T-helper 17 cell (primary cell): ENCODE data around the gene LIPE. TPM values are rescaled to one million over a fixed set of nuclear protein-coding genes. Genes with fewer than 3 reads are reported as not detected.
A peak's percentile ranks its signal among the peaks of the same experiment; 100 is the strongest.

ENCODE experiments used
- ATAC-seq: fragments of 150-1000 bp; cut with Tn5 transposase; 2 replicates; pipeline ENCODE4 v1.10.0; 2021; ENCODE audit warnings: mild to moderate bottlenecking, moderate library complexity
- DNase-seq, 3 donors: peaks; one replicate each; pipeline versions ENCODE4 v3.0.0 to v3.0.0-alpha.2; 2020 to 2021
- H3K9me3 ChIP-seq: one replicate; pipeline ENCODE4 v1.7.0; 2013; ENCODE audit warnings: low read length, mild to moderate bottlenecking; ENCODE audit not compliant: control insufficient read depth, poor library complexity, severe bottlenecking
- H3K27ac Mint-ChIP-seq: one replicate; pipeline ENCODE4 v1.8.0; 2022; ENCODE audit warnings: mild to moderate bottlenecking, moderate library complexity, mixed read lengths
- H3K27me3 Mint-ChIP-seq: one replicate; pipeline ENCODE4 v1.8.0; 2022; ENCODE audit warnings: mixed read lengths
- H3K36me3 Mint-ChIP-seq: one replicate; pipeline ENCODE4 v1.8.0; 2022; ENCODE audit warnings: low read depth, mixed read lengths
- H3K4me1 Mint-ChIP-seq: one replicate; pipeline ENCODE4 v1.8.0; 2022; ENCODE audit warnings: mild to moderate bottlenecking, mixed read lengths
- H3K4me3 Mint-ChIP-seq: one replicate; pipeline ENCODE4 v1.8.0; 2022; ENCODE audit warnings: mild to moderate bottlenecking, moderate library complexity, mixed read lengths
- total RNA-seq, 4 donors: library from RNA in 2 of 4; stranded (reverse) in 2 of 4; gene quantifications; one replicate each; pipeline ENCODE4 v1.2.3 and lab custom pipeline; 2022 to 2026

LIPE gene
- total RNA-seq, 2 donors from 2014 or later = 14.5 to 16.9 TPM

DNA sequence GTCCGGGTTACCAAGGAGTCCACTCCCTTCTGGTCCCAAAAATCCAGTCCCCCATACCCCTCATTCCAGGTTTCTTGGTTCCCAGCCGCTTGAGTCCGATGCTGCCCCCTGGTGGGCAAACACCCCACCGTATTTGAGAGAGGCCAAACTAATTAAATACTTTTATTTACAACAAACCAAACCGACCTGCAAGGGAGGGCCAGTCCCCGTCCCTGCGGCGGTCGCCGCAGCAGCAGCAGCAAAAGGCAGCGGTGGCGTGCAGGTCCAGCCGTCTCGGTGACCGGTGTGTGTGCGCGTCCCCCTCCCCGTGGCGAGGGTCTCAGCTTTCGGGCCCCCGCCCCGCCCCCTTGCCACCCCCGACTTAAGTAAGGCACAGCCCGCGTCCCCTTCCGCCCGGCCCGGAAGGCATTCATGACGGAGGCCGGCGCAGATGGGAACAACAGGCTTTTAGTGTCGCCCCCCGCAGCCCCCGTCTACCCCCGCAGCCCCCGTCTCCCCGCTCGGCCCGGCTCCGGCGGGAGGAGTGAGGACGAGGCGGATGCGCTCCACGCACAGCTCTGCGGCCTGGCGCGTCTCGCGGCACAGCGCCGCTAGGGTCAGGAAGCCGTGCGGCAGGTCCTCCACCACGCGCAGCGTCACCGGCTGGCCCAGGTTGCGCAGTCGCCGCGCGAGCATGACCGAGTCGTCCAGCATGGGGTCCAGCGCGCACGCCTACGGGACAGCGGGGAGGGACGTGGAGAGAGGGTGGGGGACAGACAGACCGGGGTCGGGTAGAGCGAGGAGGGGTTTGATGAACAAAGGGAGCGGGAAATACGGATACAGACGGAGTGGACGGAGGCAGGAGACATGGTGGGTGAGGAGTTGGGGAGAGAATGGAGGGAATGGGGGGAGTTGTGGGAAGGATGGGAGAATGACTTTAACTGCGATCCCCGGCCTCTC, 25.6 kb downstream of the LIPE start:
- Mint-ChIP-seq H3K4me1 (peaks cover 33% of the 10 kb centered on the region), H3K4me3 (peak overlapping the region; percentile 90), H3K27ac (peak overlapping the region; percentile 87), H3K27me3 (no peaks in the 10 kb centered on the region), H3K36me3 (peaks cover 2% of the 10 kb centered on the region)
- H3K9me3 ChIP-seq = no peaks in the 10 kb centered on the region
- DNase-seq = peak; percentile 62 to 69 (median 67)
- ATAC-seq = peak; percentile 76

- DNase-seq = no peak
- Mint-ChIP-seq H3K27ac (peak overlapping the region; percentile 87), H3K36me3 (peaks cover 2% of the 10 kb centered on the region), H3K4me3 (peak overlapping the region; percentile 49), H3K4me1 (peaks cover 38% of the 10 kb centered on the region), H3K27me3 (no peaks in the 10 kb centered on the region)
- ATAC-seq = no peak
- H3K9me3 ChIP-seq = no peaks in the 10 kb centered on the region
Measured at GRCh38 chr19:42400404-42400803, 26.8 kb downstream of the LIPE start.

GRCh38 chr19:42397263-42398166, 29.7 kb downstream of the LIPE start:
- no peak for ATAC-seq
- H3K36me3 Mint-ChIP-seq = peaks cover 2% of the 10 kb centered on the region
- H3K9me3 ChIP-seq = no peaks in the 10 kb centered on the region
- no peaks in the 10 kb centered on the region for H3K27me3 Mint-ChIP-seq
- DNase-seq = no peak
- H3K4me1 Mint-ChIP-seq = peaks cover 42% of the 10 kb centered on the region
- peak overlapping the region; percentile 95 for H3K4me3 Mint-ChIP-seq
- H3K27ac Mint-ChIP-seq = peak overlapping the region; percentile 98

DNA sequence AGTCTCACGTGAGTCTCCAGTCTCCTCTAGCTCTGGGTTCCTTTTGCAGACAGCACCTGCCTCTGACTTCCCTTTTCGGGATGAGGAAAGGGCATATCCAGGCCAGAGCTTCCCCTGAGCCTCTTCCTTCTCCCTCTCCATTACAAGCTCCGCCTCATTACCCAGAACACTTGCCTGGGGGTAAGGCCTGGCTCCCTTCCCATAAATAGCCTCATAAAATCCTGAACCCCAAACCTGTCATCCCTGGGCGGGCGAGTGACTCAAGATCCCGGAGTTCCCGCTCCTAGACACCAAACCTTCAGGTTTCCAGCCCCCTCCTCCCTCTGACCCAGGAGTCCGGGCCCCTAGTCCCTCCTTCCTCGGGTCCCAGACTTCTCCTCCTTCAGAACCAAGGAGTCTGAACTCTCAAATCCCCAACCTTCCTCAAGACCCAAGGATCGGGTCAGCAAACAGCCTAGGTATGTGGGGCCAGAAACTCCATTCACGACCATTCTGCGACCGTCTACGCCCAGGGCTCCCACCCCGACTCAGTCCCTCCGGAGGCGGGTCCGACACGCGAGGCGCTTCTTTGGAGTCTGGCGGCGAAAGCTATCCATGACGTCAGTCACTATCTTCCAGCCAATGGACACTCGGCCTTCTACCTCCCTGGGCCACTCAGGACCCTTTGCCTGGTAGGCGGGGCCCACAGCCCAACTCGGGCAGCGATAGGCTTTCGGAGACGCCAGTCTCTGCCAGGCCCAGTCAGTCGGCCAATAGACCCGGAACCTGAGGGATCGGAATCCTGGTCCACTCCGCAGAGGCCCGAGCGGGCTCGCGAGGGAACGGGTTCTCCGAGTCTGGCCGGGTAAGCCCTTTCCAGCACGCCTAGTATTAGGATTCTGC, 30.6 kb downstream of the LIPE start:
- Mint-ChIP-seq H3K36me3 (peaks cover 4% of the 10 kb centered on the region), H3K27me3 (no peaks in the 10 kb centered on the region), H3K4me3 (peak overlapping the region; percentile 95), H3K4me1 (peaks cover 36% of the 10 kb centered on the region), H3K27ac (peak overlapping the region; percentile 98)
- no peaks in the 10 kb centered on the region for H3K9me3 ChIP-seq
- peak; percentile 93 for ATAC-seq
- peak; percentile 72 to 87 (median 81) for DNase-seq

GRCh38 chr19:42394751-42395150, 32.4 kb downstream of the LIPE start:
- DNase-seq = no peak
- Mint-ChIP-seq H3K36me3 (peaks cover 9% of the 10 kb centered on the region), H3K27me3 (peaks cover 16% of the 10 kb centered on the region), H3K4me1 (peaks cover 31% of the 10 kb centered on the region), H3K27ac (no peak overlapping the region), H3K4me3 (no peak overlapping the region)
- no peak for ATAC-seq
- no peaks in the 10 kb centered on the region for H3K9me3 ChIP-seq

- no peak for DNase-seq
- peaks cover 22% of the 10 kb centered on the region for H3K27me3 Mint-ChIP-seq
- H3K36me3 Mint-ChIP-seq = peaks cover 11% of the 10 kb centered on the region
- ATAC-seq = no peak
- H3K4me1 Mint-ChIP-seq = peaks cover 21% of the 10 kb centered on the region
- H3K9me3 ChIP-seq = no peaks in the 10 kb centered on the region
- H3K27ac Mint-ChIP-seq = no peak overlapping the region
- H3K4me3 Mint-ChIP-seq = no peak overlapping the region
Measured at GRCh38 chr19:42392165-42392564, 35.0 kb downstream of the LIPE start.

- H3K4me3 Mint-ChIP-seq = peak within 1 kb of the TSS; percentile 55
- no peak within 1 kb of the TSS for H3K27ac Mint-ChIP-seq
- H3K27me3 Mint-ChIP-seq = peaks cover 28% of the 10 kb centered on the region
- H3K36me3 Mint-ChIP-seq = peaks cover 11% of the 10 kb centered on the region
- H3K9me3 ChIP-seq = no peaks in the 10 kb centered on the region
- ATAC-seq = no peak
- no peak for DNase-seq
- peaks cover 15% of the 10 kb centered on the region for H3K4me1 Mint-ChIP-seq
Measured at GRCh38 chr19:42389899-42390298, 37.3 kb downstream of the LIPE start, which contains the start of gene CNFN. CNFN (minus strand) TSS chr19:42390297; CDS start chr19:42389037, 1,260 bp downstream.

GRCh38 chr19:42388851-42389489, 38.2 kb downstream of the LIPE start:
- Mint-ChIP-seq H3K27me3 (peaks cover 28% of the 10 kb centered on the region), H3K4me3 (no peak overlapping the region), H3K4me1 (peaks cover 14% of the 10 kb centered on the region), H3K36me3 (peaks cover 11% of the 10 kb centered on the region), H3K27ac (no peak overlapping the region)
- DNase-seq (no peak), ATAC-seq (no peak)
- H3K9me3 ChIP-seq = no peaks in the 10 kb centered on the region

- Mint-ChIP-seq H3K4me3 (peak overlapping the region; percentile 67), H3K4me1 (peaks cover 14% of the 10 kb centered on the region), H3K27ac (peak overlapping the region; percentile 56), H3K27me3 (peaks cover 40% of the 10 kb centered on the region), H3K36me3 (peaks cover 17% of the 10 kb centered on the region)
- H3K9me3 ChIP-seq = no peaks in the 10 kb centered on the region
- ATAC-seq = peak; percentile 95
- peak; percentile 52 to 59 (median 55) for DNase-seq
Measured at GRCh38 chr19:42386974-42387707, 40.0 kb downstream of the LIPE start.

DNA sequence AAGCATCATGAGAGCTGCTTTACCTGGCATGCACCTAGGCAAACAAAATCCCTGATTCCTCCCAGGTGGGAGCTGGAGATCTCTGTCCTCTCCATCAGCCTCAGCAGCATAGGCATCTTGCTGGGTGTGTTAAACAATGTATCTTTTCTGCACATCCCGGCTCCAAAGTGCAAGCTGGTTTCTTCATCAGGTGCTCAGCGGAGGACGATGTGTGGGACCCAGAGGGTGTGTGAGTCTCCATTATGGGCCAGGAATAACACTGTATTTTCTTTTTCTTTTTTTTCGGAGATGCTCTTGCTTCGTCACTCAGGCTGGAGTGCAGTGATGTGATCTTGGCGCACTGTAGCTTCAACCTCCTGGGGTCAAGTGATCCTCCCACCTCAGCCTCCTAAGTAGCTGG, 47.0 kb downstream of the LIPE start:
- H3K4me3 Mint-ChIP-seq = no peak overlapping the region
- H3K27ac Mint-ChIP-seq = no peak overlapping the region

DNA sequence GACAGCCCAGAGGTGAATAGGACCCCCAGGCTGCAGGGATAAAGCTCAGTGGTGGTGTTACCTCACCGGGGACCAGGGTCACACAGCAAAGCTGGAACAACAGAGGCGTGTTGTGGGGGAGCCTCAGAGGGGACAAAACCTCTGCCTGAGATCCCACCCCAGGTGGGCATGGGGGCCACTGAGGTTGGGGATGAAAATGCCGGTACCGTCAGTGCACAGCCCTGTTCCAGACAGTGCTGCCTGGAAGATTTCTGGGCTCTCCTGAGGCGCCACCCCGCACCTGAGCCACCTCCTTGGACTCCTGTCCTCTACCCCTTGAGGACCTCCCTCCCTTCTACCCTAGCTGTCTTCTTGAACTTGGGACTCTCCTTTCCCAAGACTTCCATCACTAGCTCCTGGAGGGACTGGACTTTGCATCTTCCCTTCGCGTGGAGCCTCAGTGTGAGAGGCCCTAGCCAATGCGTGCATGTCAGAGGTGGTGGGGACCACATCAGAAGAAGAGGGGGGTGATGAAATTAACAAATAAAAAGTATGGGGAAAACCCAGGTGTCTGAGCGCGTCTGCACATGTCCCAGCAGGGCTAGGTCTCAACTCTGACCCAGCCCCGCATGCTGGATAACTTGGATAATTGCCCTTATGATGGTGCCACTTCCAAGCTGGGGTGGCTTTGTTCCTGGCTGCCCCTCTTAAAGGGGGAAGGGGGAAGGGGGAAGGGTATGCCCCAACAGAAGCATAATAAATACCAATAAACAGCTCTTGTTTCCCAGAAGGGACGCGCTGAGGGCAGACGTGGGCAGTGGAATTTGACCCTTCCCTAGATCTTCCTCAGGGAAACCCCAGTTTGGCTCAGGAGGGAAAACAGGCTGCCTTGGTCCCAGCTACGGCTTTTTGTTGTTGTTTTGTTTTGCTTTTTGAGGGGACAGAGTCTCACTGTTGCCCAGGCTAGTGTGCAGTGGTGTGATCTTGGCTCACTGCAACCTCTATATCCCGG, 48.7 kb downstream of the LIPE start:
- peaks cover 7% of the 10 kb centered on the region for H3K36me3 Mint-ChIP-seq
- H3K27me3 Mint-ChIP-seq = peaks cover 27% of the 10 kb centered on the region
- ATAC-seq (peak; percentile 37), DNase-seq (no peak)
- peaks cover 3% of the 10 kb centered on the region for H3K4me1 Mint-ChIP-seq
- H3K4me3 Mint-ChIP-seq = no peak overlapping the region
- H3K9me3 ChIP-seq = no peaks in the 10 kb centered on the region
- H3K27ac Mint-ChIP-seq = no peak overlapping the region

More for the DNA sequence above, 47.0 kb downstream of the LIPE start:
- H3K36me3 Mint-ChIP-seq = peaks cover 5% of the 10 kb centered on the region
- peaks cover 27% of the 10 kb centered on the region for H3K27me3 Mint-ChIP-seq
- H3K4me1 Mint-ChIP-seq = peaks cover 3% of the 10 kb centered on the region
- no peak for ATAC-seq
- no peaks in the 10 kb centered on the region for H3K9me3 ChIP-seq
- DNase-seq = no peak
